LoVo (cell line): ENCODE results near the gene NEK1.
"Not testable (repeated sequence)": the region's sequence is repeated elsewhere in the genome, so short reads cannot be mapped to it uniquely, and the experiment has no call there.

ENCODE experiments used
- DNase-seq: peaks from one replicate; pipeline ENCODE4 v3.0.0-alpha.2; 2016; ENCODE audit warnings: low spot score

NEK1 gene

GRCh38 chr4:169493164-169493524 lies 119.2 kb downstream of the NEK1 start:
- no peak for DNase-seq

GRCh38 chr4:169492436-169493163 lies 119.8 kb downstream of the NEK1 start:
- peak; percentile 50 for DNase-seq

- no peak for DNase-seq
Measured at GRCh38 chr4:169491211-169491610, 121.2 kb downstream of the NEK1 start.

- DNase-seq = no peak
Measured at GRCh38 chr4:169489306-169489705, 123.1 kb downstream of the NEK1 start.

- DNase-seq = peak; percentile 44
Measured at GRCh38 chr4:169485791-169486742, 126.3 kb downstream of the NEK1 start.

- no peak for DNase-seq
Measured at GRCh38 chr4:169485086-169485485, 127.3 kb downstream of the NEK1 start.

GRCh38 chr4:169484485-169484884 lies 127.9 kb downstream of the NEK1 start:
- DNase-seq = no peak

- DNase-seq = no peak
Measured at GRCh38 chr4:169464080-169464479, 148.3 kb downstream of the NEK1 start.

GRCh38 chr4:169460081-169460480 lies 152.3 kb downstream of the NEK1 start:
- DNase-seq = no peak

- no peak for DNase-seq
Measured at GRCh38 chr4:169458575-169458974, 153.8 kb downstream of the NEK1 start.

GRCh38 chr4:169452644-169453043 lies 159.7 kb downstream of the NEK1 start:
- DNase-seq = not testable (repeated sequence)

GRCh38 chr4:169448935-169449334 lies 163.4 kb downstream of the NEK1 start:
- DNase-seq = not testable (repeated sequence)

GRCh38 chr4:169446824-169447223 lies 165.6 kb downstream of the NEK1 start:
- DNase-seq = no peak

- DNase-seq = no peak
Measured at GRCh38 chr4:169443748-169444147, 168.6 kb downstream of the NEK1 start.

- DNase-seq = no peak
Measured at GRCh38 chr4:169440446-169440845, 171.9 kb downstream of the NEK1 start.

- no peak for DNase-seq
Measured at GRCh38 chr4:169439244-169439643, 173.1 kb downstream of the NEK1 start.

GRCh38 chr4:169438057-169438480 lies 174.3 kb downstream of the NEK1 start:
- DNase-seq = no peak

GRCh38 chr4:169437299-169438047 lies 174.9 kb downstream of the NEK1 start:
- no peak for DNase-seq

GRCh38 chr4:169436734-169437133 lies 175.6 kb downstream of the NEK1 start:
- no peak for DNase-seq

GRCh38 chr4:169428376-169428775 lies 184.0 kb downstream of the NEK1 start:
- no peak for DNase-seq

GRCh38 chr4:169427727-169428126 lies 184.7 kb downstream of the NEK1 start:
- not testable (repeated sequence) for DNase-seq

- DNase-seq = no peak
Measured at GRCh38 chr4:169420291-169420690, 192.1 kb downstream of the NEK1 start.
